NOMO-1 (cell line): ENCODE data around the gene KRT39.
"Not testable (repeated sequence)": the region's sequence is repeated elsewhere in the genome, so short reads cannot be mapped to it uniquely, and the experiment has no call there.

Experiments used
- DNase-seq, 2 experiments: peaks; one replicate each; lab custom pipeline; 2025; ENCODE audit not compliant: unreplicated experiment in 2 of 2; lab: John Stamatoyannopoulos, UW

The KRT39 gene

DNA sequence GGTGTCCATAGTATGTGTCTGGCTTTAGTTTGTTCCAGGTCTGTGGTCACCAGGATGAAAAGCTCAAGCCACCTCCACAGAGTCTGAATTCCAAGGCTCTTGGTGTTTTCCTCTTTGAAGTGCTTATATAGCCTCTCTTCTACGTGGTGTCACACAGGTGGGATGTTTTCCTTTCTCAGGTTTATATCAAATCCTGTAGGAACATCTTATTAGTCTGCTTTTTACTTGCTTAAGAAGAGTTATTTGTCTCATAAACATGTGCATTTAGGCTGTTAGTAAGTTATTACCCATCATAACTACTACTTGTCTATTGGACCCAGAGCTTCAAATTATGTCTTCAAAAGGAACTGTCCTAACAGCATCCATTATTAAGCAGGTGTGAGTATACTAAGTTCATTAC lies at the start of gene KRT39:
Gene KRT39 (minus strand): TSS at position 101 of the 400 bp plus-strand sequence. CDS start 92 bp downstream, at position 9.
- no peak for DNase-seq

GRCh38 chr17:41015454-41015853 lies 48.7 kb upstream of the KRT39 start:
- no peak for DNase-seq

DNA sequence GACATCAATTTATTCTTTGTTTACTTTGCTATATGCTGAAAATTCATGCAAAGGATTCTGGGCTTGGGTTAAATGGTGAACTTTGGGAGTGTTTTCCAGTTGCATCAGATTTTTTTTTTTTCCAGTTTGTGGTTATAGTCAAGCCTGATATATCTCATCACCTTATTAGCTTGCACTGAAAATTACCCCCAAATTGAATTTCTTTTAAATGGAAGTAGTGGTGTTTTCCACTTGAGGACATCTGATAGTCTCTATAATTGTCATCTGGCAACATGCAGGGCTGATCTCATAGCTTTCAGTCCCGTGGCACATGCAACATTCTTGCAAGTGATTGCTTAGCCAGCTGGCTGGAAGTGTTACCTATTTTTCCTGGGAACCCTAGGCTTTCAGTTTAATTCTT lies 46.9 kb upstream of the KRT39 start:
- DNase-seq, result no peak

- DNase-seq, result no peak
Measured at GRCh38 chr17:41013181-41013580, 46.4 kb upstream of the KRT39 start.

GRCh38 chr17:41012326-41013120 lies 45.8 kb upstream of the KRT39 start:
- DNase-seq, result no peak

DNA sequence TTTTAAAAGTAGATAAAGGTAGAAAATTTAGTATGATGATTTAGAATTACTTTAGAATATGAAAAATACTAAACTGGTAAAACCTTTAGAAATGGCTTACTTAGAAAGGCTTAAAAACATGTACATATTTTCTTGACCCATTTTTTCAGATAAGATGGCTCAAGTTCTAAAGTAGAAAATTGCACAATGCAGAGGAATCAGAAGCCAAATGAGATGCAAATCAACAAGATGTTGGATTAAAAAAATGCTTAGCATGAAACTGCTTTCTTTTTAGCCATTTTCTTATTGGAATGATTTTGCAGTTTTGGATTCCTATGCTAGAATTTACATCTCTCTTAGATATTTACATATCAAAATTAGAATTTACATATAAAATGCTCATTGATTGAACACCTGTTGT lies 43.7 kb upstream of the KRT39 start:
- DNase-seq, result no peak

GRCh38 chr17:41009936-41010335 lies 43.2 kb upstream of the KRT39 start:
- no peak for DNase-seq

- no peak for DNase-seq
Measured at GRCh38 chr17:41009301-41009760, 42.6 kb upstream of the KRT39 start.

- DNase-seq, result no peak
Measured at GRCh38 chr17:41008811-41009210, 42.1 kb upstream of the KRT39 start, which contains the start of gene KRTAP3-1. KRTAP3-1 (minus strand) TSS chr17:41009128; CDS start chr17:41009074, 54 bp downstream.

DNA sequence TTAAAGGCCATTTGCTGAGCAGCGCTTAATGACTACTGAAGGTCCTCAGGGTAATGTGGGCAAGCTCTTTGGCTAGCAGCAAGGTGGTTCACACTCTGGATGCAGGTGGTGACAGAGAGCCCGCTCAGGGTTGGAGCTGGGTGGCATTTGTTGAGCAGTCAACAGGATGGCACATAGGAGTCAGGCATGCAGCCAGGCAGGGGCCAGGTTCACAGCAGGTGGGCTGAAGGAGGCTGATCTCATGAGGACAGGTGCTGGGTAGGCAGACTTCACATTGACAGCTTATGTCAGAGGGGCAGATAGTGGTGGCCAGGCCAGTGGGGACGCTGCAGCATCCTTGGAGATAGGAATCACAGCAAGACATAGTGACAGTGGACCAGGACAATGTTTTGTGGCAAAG lies 37.6 kb upstream of the KRT39 start:
- no peak for DNase-seq

DNA sequence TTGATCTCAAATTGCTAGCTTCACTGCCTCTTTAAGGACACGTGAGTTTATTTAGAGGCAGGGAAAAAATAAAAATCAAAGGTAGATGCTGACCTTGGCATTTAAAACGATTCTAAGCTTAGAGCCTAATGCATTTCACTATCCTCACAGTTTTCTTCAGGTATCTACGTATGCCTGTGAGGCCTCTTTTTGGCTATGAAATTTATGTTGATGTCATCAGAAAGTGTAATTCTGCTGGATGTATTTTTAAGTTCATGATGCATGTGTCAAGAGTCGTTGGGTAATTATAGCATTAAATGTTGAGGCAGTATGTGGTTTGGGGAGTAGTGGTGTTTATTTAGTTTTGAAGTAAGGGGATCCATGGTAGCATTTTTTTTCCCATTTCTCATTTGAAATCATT lies 37.2 kb upstream of the KRT39 start:
- no peak for DNase-seq

- DNase-seq, result no peak
Measured at GRCh38 chr17:41002814-41003213, 36.1 kb upstream of the KRT39 start.

DNA sequence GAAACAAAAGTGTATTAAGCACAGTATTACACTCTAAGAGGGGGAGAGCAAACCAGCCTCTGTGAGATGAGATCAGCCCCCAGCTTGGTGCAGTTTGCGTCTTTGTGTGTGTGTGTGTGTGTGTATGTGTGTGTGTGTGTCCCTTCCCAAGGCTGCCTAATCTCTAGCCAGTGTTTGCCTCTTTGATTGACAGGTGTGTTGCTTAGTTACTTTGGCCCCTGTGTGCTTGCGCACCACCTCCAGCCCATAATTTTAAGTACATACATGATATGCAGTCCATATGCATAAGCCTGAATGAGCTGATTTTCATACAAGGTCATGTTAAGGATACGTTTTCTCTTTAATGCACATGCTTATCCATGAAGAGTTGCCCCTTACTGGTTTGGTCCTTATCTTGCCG lies 35.0 kb upstream of the KRT39 start:
- no peak for DNase-seq

DNA sequence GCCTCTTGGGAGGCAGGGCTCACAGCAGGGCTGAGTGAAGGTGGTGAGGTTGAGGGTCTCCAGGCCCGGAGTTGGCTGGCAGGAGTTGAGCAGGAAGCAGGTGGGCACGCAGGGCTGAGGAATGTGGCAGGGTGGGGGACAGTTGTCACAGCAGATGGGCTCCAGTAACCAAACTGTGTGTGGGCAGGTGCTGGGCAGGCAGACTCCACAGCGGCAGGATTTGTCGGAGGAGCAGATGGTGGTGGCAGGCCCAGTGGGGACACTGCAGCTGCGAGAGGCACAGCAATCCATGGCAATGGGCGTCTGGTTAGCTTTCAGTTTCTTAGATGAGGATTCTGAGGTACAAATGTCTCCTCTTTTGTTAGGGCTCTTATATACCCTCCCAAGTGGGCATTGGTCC lies 32.8 kb upstream of the KRT39 start, which contains the start of gene KRTAP3-2:
Gene KRTAP3-2 (minus strand): TSS at position 344 of the 400 bp plus-strand sequence. CDS start 53 bp downstream, at position 291.
- DNase-seq, result not testable (repeated sequence)

- no peak for DNase-seq
Measured at GRCh38 chr17:40997361-40997760, 30.6 kb upstream of the KRT39 start.

DNA sequence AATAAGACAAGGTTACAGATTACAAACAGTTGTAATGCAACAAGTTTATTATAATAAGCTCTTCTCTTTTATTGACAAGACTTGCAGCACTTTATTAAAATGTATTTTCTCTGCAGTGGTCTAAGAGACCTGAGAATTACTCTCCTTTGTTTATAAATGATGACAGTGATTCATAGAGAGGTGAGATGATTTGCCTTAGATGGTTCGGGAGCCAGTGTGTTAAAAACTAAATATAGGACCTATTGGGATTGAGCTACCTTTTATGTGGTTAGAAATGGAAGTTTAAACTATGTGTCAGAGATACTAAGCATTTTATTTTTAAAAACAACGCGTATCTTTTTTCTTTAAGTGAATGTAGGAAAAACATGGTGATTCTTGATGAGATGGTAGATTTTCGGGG lies 30.1 kb upstream of the KRT39 start:
- DNase-seq, result no peak

DNA sequence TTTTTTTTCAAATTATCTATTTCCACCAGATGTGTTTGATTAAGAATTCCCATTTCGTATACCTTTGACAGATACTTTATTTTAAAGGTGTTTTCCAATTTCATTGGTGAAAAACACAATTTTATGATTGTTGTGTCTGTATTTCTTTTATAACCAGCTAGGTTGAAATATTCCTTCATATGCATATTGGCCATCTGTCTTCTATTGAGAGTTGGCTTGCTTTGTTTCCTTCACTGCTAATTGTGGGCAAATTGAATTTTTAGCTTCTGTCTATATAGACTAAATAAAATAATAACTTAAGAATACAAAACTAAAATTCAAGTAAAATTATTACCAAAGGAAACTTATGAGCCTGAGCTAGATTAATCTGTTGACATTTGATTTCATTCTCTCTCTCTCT lies 28.4 kb upstream of the KRT39 start:
- DNase-seq, result no peak

DNA sequence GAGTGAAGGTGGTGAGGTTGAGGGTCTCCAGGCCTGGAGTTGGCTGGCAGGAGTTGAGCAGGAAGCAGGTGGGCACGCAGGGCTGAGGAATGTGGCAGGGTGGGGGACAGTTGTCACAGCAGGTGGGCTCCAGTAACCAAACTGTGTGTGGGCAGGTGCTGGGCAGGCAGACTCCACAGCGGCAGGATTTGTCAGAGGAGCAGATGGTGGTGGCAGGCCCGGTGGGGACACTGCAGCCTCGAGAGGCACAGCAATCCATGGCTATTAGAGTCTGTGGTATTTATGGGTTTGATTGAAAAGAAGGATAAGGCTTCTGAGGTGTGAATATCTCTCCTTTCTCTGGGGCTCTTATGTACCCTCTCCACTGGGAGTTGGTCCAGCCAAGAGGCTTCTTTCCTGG lies 27.1 kb upstream of the KRT39 start, which contains the start of gene KRTAP3-3:
Gene KRTAP3-3 (minus strand): TSS at position 326 of the 400 bp plus-strand sequence. CDS start 67 bp downstream, at position 259.
- DNase-seq, result no peak

DNA sequence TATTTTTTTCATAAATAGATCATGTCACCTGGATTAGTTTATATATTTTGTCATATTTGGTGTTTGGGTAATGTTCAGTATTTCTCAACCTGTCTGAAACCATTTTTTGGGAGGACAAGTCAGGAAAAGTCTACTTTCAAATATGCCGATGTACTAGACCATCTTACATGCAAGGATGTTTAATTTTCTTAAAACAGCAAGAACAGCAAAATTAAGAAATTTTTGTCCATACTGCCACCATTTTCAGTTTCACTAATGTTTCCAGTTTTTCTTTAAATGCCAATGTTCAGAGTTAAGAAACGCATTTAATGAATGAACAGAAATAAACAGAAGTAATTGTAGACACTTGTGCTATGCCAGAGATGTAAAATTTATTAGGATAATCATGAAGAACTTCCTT lies 26.3 kb upstream of the KRT39 start:
- no peak for DNase-seq

- no peak for DNase-seq
Measured at GRCh38 chr17:40992666-40993065, 25.9 kb upstream of the KRT39 start.

- DNase-seq, result no peak
Measured at GRCh38 chr17:40986920-40987319, 20.2 kb upstream of the KRT39 start.

DNA sequence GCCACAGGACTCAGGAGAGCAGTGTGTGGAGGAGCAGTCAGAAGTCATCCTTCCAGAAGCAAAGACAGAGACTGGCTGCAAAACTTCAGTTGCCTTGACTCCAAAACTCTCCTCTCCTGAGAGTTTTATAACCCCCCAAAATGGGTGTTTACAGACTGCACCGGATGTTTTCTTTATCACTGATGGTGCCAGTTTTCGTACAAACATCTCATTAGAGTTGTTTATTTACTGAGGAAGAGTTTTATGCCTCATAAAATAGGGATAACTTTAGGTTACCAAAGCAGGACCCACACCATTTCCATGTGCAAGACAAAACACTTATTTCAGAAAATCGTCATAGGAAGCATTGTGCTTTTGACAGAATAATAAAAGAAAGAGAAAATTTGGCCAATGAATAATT lies 17.5 kb upstream of the KRT39 start, which contains the start of gene KRT40:
Gene KRT40 (minus strand): TSS at position 101 of the 400 bp plus-strand sequence. CDS start 53 bp downstream, at position 48.
- no peak for DNase-seq
